ENCODE results near the gene ARID1B. TPM values are rescaled to one million over a fixed set of nuclear protein-coding genes. Genes with fewer than 3 reads are reported as not detected.

Gene ARID1B
- total and polyA plus RNA-seq, 9 of the 15 experiments (the other 6 are each of a cell fraction or from before 2014, with no cell fraction given): 12.5 to 50.5 (median 25.8) TPM

GRCh38 chr6:156791320-156791850, 14.2 kb downstream of the ARID1B start (continued):
- TF ChIP-seq ZNF407 (IDR thresholded peaks at IDR 0.05; ENCODE audit: low read depth): no peak
- no peak for TF ChIP-seq ZNF699 (CRISPR knock-in tag; IDR thresholded peaks at IDR 0.05; ENCODE audit: insufficient replicate concordance)
- TF ChIP-seq CBFA2T3 (IDR thresholded peaks at IDR 0.05): no peak
